ENCODE data around the gene ARL15. TPM values are rescaled to one million over a fixed set of nuclear protein-coding genes. Genes with fewer than 3 reads are reported as not detected.

Gene ARL15
- total RNA-seq, 1 donor from 2014 or later: 42.3 TPM

DNA sequence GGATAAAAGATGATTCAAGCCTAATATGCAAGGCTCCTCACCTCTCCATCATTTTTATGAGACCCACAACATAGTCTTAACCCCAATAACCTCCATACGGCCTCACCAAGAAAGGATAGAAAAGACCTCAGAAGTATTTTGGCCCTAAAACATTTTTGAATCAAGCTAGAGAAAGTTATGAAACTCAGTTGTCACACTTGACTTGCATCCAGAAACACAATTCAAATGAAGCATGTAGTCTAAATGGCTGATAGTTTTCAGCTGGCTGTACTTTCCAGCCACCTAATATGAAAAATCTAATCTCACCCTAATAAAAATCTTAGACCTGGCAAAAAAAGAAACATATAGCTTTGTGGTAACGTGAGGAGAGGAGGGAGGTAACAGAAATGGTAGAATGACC lies 116.1 kb downstream of the ARL15 start:
- no peaks in the 10 kb centered on the region for H3K36me3 ChIP-seq (ENCODE audit: control insufficient read depth in 3 of 3, insufficient read depth in 3 of 3, low read length in 3 of 3)
- H3K4me3 ChIP-seq (ENCODE audit: low read length in 3 of 3): no peak overlapping the region
- no peaks in the 10 kb centered on the region for H3K27me3 ChIP-seq (ENCODE audit: control insufficient read depth in 3 of 3, insufficient read depth in 3 of 3, low read length in 3 of 3)
- no peak overlapping the region for H3K27ac ChIP-seq (ENCODE audit: low read depth, low read length)
- no peaks in the 10 kb centered on the region for H3K4me1 ChIP-seq (ENCODE audit: control insufficient read depth in 3 of 3, insufficient read depth in 3 of 3, low read length in 3 of 3)
- H3K9me3 ChIP-seq (ENCODE audit: control insufficient read depth in 3 of 3, low read length in 3 of 3): no peaks in the 10 kb centered on the region
- no peak overlapping the region for H3K9ac ChIP-seq (ENCODE audit: low read depth in 1 of 3, low read length in 3 of 3)

DNA sequence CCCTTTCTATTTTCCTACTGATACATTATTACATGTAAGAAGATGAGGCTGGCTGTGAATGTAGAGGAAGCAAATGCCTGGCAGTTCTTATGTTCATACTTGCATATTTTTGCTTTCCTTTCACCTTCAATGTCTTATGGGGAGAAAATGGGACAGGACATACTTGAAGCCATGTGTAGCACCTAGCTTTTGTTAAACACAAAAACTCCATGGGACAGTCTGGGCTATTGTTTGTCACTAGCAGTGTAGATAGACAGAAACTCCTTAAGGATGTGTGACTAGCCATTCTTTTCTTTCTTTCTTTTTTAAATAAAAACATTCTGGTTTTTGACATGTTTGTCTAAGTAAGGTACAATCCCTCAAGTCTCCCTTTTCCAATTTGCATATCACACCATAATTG lies 122.7 kb downstream of the ARL15 start:
- peaks cover 0 to 5% (median 3%) of the 10 kb centered on the region in 3 donors for H3K4me1 ChIP-seq (ENCODE audit: control insufficient read depth in 3 of 3, insufficient read depth in 3 of 3, low read length in 3 of 3)
- no peak overlapping the region for H3K4me3 ChIP-seq (ENCODE audit: low read length in 3 of 3)
- H3K27me3 ChIP-seq (ENCODE audit: control insufficient read depth in 3 of 3, insufficient read depth in 3 of 3, low read length in 3 of 3): no peaks in the 10 kb centered on the region
- H3K9me3 ChIP-seq (ENCODE audit: control insufficient read depth in 3 of 3, low read length in 3 of 3): no peaks in the 10 kb centered on the region
- no peak overlapping the region for H3K9ac ChIP-seq (ENCODE audit: low read depth in 1 of 3, low read length in 3 of 3)
- H3K27ac ChIP-seq (ENCODE audit: low read depth, low read length): no peak overlapping the region
- no peaks in the 10 kb centered on the region for H3K36me3 ChIP-seq (ENCODE audit: control insufficient read depth in 3 of 3, insufficient read depth in 3 of 3, low read length in 3 of 3)

DNA sequence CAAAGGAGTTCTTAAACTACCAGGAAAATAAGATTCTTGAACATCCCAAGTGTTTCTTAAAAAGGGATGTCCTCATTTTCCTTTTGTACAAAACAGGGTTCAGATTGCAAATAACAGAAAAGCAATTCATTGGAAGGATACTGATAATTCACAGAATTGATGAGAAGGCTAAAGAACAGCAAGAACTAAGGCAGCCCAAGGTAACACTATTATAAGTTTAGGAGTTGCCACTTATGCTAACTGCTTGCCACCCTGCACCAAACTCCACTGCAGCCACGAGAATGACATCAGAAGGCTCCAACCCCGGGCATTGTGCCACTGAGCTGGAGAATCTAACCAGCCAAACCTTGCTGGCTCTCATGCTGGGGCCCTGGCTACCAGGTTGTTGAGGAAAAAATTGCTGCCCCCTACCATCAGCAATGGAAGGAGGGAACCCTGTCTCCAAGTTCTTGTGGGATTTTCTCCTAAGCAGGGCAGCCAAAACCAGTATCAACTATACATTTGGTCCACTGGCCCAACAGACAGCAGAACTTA lies 123.4 kb downstream of the ARL15 start:
- Histone ChIP-seq H3K9me3 (ENCODE audit: control insufficient read depth in 3 of 3, low read length in 3 of 3) (no peaks in the 10 kb centered on the region), H3K27me3 (ENCODE audit: control insufficient read depth in 3 of 3, insufficient read depth in 3 of 3, low read length in 3 of 3) (no peaks in the 10 kb centered on the region), H3K27ac (ENCODE audit: low read depth, low read length) (no peak overlapping the region), H3K9ac (ENCODE audit: low read depth in 1 of 3, low read length in 3 of 3) (no peak overlapping the region), H3K36me3 (ENCODE audit: control insufficient read depth in 3 of 3, insufficient read depth in 3 of 3, low read length in 3 of 3) (no peaks in the 10 kb centered on the region), H3K4me1 (ENCODE audit: control insufficient read depth in 3 of 3, insufficient read depth in 3 of 3, low read length in 3 of 3) (peaks cover 0 to 5% (median 3%) of the 10 kb centered on the region in 3 donors), H3K4me3 (ENCODE audit: low read length in 3 of 3) (no peak overlapping the region)

DNA sequence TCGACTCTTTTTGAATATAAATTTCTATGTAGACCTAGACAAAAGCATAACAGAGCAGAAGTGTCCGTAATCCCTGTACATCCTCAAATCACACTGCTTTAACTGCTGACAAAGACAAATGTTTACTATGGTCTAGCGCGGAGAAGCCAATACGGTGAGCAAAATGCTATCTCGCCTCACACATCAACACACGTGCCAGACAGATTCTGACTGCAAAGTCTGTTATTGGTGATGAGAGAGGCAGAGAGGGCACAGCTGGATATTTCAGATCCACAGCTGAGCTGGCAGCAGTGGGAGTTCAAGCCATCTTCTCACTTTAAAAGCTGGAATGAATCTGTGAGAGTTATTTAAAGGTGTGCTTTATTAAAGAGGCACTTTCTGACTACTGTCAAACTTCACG lies 124.3 kb downstream of the ARL15 start:
- no peak overlapping the region for H3K4me3 ChIP-seq (ENCODE audit: low read length in 3 of 3)
- no peak overlapping the region for H3K9ac ChIP-seq (ENCODE audit: low read depth in 1 of 3, low read length in 3 of 3)
- H3K27ac ChIP-seq (ENCODE audit: low read depth, low read length): no peak overlapping the region
- no peaks in the 10 kb centered on the region for H3K9me3 ChIP-seq (ENCODE audit: control insufficient read depth in 3 of 3, low read length in 3 of 3)
- H3K36me3 ChIP-seq (ENCODE audit: control insufficient read depth in 3 of 3, insufficient read depth in 3 of 3, low read length in 3 of 3): no peaks in the 10 kb centered on the region
- peaks cover 0 to 5% (median 3%) of the 10 kb centered on the region in 3 donors for H3K4me1 ChIP-seq (ENCODE audit: control insufficient read depth in 3 of 3, insufficient read depth in 3 of 3, low read length in 3 of 3)
- no peaks in the 10 kb centered on the region for H3K27me3 ChIP-seq (ENCODE audit: control insufficient read depth in 3 of 3, insufficient read depth in 3 of 3, low read length in 3 of 3)

DNA sequence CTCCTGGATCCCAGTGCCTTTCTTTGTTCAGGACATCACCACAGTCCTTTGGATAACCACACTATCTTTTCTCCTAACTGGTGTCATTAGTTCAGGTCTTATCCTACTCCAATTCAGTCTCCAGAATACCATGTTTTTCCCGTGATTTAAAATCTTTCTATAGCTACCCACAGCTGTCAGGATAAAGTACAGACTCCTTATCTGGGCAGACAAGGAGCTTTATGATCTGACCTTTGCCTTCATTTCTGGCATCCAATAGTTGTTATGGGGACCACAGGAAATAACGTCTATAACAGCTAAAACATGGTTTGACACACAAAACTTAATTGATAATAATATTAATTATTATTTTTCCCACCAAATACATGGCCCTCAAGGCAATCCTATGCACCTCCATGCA lies 125.6 kb downstream of the ARL15 start:
- H3K9me3 ChIP-seq (ENCODE audit: control insufficient read depth in 3 of 3, low read length in 3 of 3): no peaks in the 10 kb centered on the region
- H3K4me1 ChIP-seq (ENCODE audit: control insufficient read depth in 3 of 3, insufficient read depth in 3 of 3, low read length in 3 of 3): peaks cover 0 to 5% (median 3%) of the 10 kb centered on the region in 3 donors
- no peak overlapping the region for H3K27ac ChIP-seq (ENCODE audit: low read depth, low read length)
- H3K27me3 ChIP-seq (ENCODE audit: control insufficient read depth in 3 of 3, insufficient read depth in 3 of 3, low read length in 3 of 3): no peaks in the 10 kb centered on the region
- no peaks in the 10 kb centered on the region for H3K36me3 ChIP-seq (ENCODE audit: control insufficient read depth in 3 of 3, insufficient read depth in 3 of 3, low read length in 3 of 3)
- no peak overlapping the region for H3K4me3 ChIP-seq (ENCODE audit: low read length in 3 of 3)
- H3K9ac ChIP-seq (ENCODE audit: low read depth in 1 of 3, low read length in 3 of 3): no peak overlapping the region

DNA sequence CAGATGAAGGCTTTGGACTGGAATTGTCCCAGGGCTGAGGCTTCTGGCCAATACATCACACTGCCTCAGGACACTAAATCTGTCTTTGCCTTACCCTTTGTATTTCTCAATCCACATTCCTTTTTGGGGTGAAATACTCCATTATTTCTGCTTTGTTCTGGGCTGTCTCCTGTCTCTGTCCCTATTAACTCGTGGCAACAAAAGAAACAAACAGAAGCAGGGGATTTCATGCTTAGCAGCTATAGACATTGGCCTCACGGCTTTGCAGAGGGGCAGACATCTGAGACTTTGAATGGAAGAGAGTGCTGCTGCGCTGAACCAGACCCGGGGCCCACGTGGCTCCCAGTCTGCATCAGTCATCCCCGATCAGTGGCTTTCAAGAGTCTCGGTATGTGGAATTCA lies 129.7 kb downstream of the ARL15 start:
- Histone ChIP-seq H3K36me3 (ENCODE audit: control insufficient read depth in 3 of 3, insufficient read depth in 3 of 3, low read length in 3 of 3) (no peaks in the 10 kb centered on the region), H3K4me1 (ENCODE audit: control insufficient read depth in 3 of 3, insufficient read depth in 3 of 3, low read length in 3 of 3) (no peaks in the 10 kb centered on the region)

DNA sequence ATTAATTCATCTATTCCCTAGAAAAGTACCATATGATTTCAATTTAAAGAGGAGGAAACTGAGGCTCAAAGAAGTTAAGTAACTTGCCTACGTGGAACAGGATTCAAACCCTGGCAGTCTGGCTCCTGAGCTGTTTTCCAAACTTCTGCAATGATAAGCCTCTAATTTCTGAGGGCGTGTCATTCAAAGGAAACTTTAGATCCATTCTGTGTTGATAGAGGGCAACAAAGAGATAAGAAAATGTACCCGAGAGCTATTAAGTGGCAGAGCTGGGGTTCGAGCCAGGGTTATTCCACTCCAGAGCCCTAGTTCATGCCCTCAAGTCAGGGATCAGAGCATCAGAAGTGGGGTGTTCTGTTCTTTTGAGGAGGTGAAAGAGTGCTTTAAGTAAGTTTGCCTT lies 131.4 kb downstream of the ARL15 start:
- no peaks in the 10 kb centered on the region for H3K4me1 ChIP-seq (ENCODE audit: control insufficient read depth in 3 of 3, insufficient read depth in 3 of 3, low read length in 3 of 3)
- no peak overlapping the region for H3K4me3 ChIP-seq (ENCODE audit: low read length in 3 of 3)
- H3K27me3 ChIP-seq (ENCODE audit: control insufficient read depth in 3 of 3, insufficient read depth in 3 of 3, low read length in 3 of 3): no peaks in the 10 kb centered on the region
- H3K27ac ChIP-seq (ENCODE audit: low read depth, low read length): no peak overlapping the region
- H3K36me3 ChIP-seq (ENCODE audit: control insufficient read depth in 3 of 3, insufficient read depth in 3 of 3, low read length in 3 of 3): no peaks in the 10 kb centered on the region
- H3K9ac ChIP-seq (ENCODE audit: low read depth in 1 of 3, low read length in 3 of 3): no peak overlapping the region
- no peaks in the 10 kb centered on the region for H3K9me3 ChIP-seq (ENCODE audit: control insufficient read depth in 3 of 3, low read length in 3 of 3)

More for the DNA sequence above, 129.7 kb downstream of the ARL15 start:
- no peak overlapping the region for H3K9ac ChIP-seq (ENCODE audit: low read depth in 1 of 3, low read length in 3 of 3)
- no peak overlapping the region for H3K27ac ChIP-seq (ENCODE audit: low read depth, low read length)
- H3K27me3 ChIP-seq (ENCODE audit: control insufficient read depth in 3 of 3, insufficient read depth in 3 of 3, low read length in 3 of 3): no peaks in the 10 kb centered on the region
- no peaks in the 10 kb centered on the region for H3K9me3 ChIP-seq (ENCODE audit: control insufficient read depth in 3 of 3, low read length in 3 of 3)
- H3K4me3 ChIP-seq (ENCODE audit: low read length in 3 of 3): no peak overlapping the region

DNA sequence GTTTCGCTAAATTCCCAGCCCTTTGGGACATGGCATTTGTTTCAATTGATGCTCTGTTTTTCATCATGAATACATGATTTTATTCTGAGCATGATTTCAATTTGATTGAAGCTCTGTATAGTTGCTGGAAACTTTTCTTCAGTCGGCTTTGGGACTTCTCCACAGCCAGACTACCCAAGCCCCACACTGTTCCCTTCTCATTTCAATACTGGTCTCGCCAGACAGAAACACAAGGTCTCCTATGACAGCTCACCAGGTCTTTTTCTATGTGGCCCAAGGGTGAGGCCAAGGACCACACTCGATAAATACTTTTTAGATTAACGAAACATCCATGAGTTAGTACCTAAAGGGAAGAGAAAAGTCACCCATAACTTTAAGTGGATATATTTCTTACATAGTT lies 132.2 kb downstream of the ARL15 start:
- Histone ChIP-seq H3K36me3 (ENCODE audit: control insufficient read depth in 3 of 3, insufficient read depth in 3 of 3, low read length in 3 of 3) (no peaks in the 10 kb centered on the region), H3K4me1 (ENCODE audit: control insufficient read depth in 3 of 3, insufficient read depth in 3 of 3, low read length in 3 of 3) (no peaks in the 10 kb centered on the region), H3K27me3 (ENCODE audit: control insufficient read depth in 3 of 3, insufficient read depth in 3 of 3, low read length in 3 of 3) (no peaks in the 10 kb centered on the region), H3K9ac (ENCODE audit: low read depth in 1 of 3, low read length in 3 of 3) (no peak overlapping the region), H3K27ac (ENCODE audit: low read depth, low read length) (no peak overlapping the region), H3K4me3 (ENCODE audit: low read length in 3 of 3) (no peak overlapping the region), H3K9me3 (ENCODE audit: control insufficient read depth in 3 of 3, low read length in 3 of 3) (no peaks in the 10 kb centered on the region)

DNA sequence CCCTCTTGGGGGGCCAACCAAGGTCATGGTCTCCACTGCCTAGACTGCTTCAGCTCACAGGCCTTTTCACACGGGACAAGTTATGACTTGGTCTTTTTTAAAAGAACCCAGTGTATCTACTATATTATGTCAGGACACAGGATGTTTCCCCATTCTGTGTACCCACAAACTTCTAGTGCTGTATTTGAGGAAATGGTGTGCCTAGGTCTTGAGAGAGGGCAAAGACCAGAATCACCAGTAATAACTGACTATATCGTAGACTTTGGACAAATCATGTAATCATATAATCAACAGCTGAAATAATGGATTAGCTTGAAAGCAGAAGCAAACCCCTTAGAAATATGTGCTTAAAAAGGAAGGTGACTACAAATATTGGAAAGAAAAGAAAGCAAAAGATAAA lies 133.3 kb downstream of the ARL15 start:
- H3K27ac ChIP-seq (ENCODE audit: low read depth, low read length): no peak overlapping the region
- no peak overlapping the region for H3K4me3 ChIP-seq (ENCODE audit: low read length in 3 of 3)
- H3K9ac ChIP-seq (ENCODE audit: low read depth in 1 of 3, low read length in 3 of 3): no peak overlapping the region
- H3K9me3 ChIP-seq (ENCODE audit: control insufficient read depth in 3 of 3, low read length in 3 of 3): no peaks in the 10 kb centered on the region
- no peaks in the 10 kb centered on the region for H3K4me1 ChIP-seq (ENCODE audit: control insufficient read depth in 3 of 3, insufficient read depth in 3 of 3, low read length in 3 of 3)
- no peaks in the 10 kb centered on the region for H3K27me3 ChIP-seq (ENCODE audit: control insufficient read depth in 3 of 3, insufficient read depth in 3 of 3, low read length in 3 of 3)
- no peaks in the 10 kb centered on the region for H3K36me3 ChIP-seq (ENCODE audit: control insufficient read depth in 3 of 3, insufficient read depth in 3 of 3, low read length in 3 of 3)

DNA sequence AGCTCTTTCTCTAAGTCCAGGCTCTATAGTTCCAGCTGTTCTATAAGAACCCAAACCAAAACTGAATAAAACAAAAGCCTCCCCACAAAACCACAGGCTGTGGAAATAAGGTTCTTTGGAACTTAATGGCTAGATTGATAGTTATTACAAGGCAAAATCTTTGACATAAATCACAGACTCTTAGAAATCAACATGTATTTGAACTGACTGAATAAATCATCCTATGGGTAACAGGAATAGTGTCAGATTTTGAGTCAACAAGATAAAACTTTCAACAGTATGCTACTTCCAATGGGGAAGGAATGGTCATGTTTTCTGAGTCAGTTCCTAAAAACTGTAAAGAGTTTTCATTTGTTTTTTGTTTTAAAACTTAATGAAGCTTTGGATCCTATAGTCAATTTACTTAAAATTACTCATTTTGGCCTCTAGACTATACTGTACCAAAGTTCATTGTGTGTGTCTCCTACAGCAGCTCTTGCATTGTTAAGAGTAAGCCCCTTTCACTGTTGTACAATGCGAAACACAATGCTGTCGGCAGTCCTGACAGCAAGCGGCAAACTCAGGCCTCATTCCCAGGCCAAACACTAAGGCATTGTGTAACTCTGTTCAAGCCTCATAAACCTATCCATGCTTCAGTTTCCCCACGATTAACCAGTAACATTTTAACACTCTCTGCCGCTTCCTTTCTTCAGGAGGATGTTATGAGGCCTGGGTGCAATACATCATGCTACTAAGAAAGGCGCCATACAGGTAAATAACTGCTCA lies 134.1 kb downstream of the ARL15 start:
- Histone ChIP-seq H3K4me1 (ENCODE audit: control insufficient read depth in 3 of 3, insufficient read depth in 3 of 3, low read length in 3 of 3) (no peaks in the 10 kb centered on the region), H3K36me3 (ENCODE audit: control insufficient read depth in 3 of 3, insufficient read depth in 3 of 3, low read length in 3 of 3) (no peaks in the 10 kb centered on the region), H3K27me3 (ENCODE audit: control insufficient read depth in 3 of 3, insufficient read depth in 3 of 3, low read length in 3 of 3) (no peaks in the 10 kb centered on the region), H3K4me3 (ENCODE audit: low read length in 3 of 3) (no peak overlapping the region), H3K27ac (ENCODE audit: low read depth, low read length) (no peak overlapping the region), H3K9ac (ENCODE audit: low read depth in 1 of 3, low read length in 3 of 3) (no peak overlapping the region), H3K9me3 (ENCODE audit: control insufficient read depth in 3 of 3, low read length in 3 of 3) (no peaks in the 10 kb centered on the region)

Data from skeletal muscle tissue (tissue), 4 donors.